Naive B cell (primary cell): ENCODE results near the gene ACADM. TPM values are rescaled to one million over a fixed set of nuclear protein-coding genes. Genes with fewer than 3 reads are reported as not detected.
"Not testable (repeated sequence)": the region's sequence is repeated elsewhere in the genome, so short reads cannot be mapped to it uniquely, and the experiment has no call there.

Source experiments
- ATAC-seq, 2 donors: fragments of 150-1000 bp; cut with Tn5 transposase; 2 replicates each; pipeline ENCODE4 v1.10.0; 2021; ENCODE audit warnings: low read depth in 2 of 2, mild to moderate bottlenecking in 2 of 2, moderate library complexity in 2 of 2
- DNase-seq: peaks from one replicate; pipeline ENCODE4 v3.0.0; 2022
- H3K27ac Mint-ChIP-seq, 6 donors: one replicate each; pipeline ENCODE4 v1.8.0; 2020 to 2022; ENCODE audit warnings: mild to moderate bottlenecking in 6 of 6, mixed read lengths in 6 of 6, moderate library complexity in 5 of 6, inconsistent platforms in 2 of 6
- H3K27me3 Mint-ChIP-seq, 3 donors: one replicate each; pipeline ENCODE4 v1.8.0; 2021 to 2022; ENCODE audit warnings: mixed read lengths in 3 of 3, mild to moderate bottlenecking in 1 of 3
- H3K36me3 Mint-ChIP-seq, 2 donors: one replicate each; pipeline ENCODE4 v1.8.0; 2020 to 2022; ENCODE audit warnings: mixed read lengths in 2 of 2, inconsistent platforms in 1 of 2, mild to moderate bottlenecking in 1 of 2
- H3K4me1 Mint-ChIP-seq, 3 donors: one replicate each; pipeline ENCODE4 v1.8.0; 2020 to 2022; ENCODE audit warnings: mixed read lengths in 3 of 3, inconsistent platforms in 1 of 3, mild to moderate bottlenecking in 1 of 3, moderate library complexity in 1 of 3
- H3K4me3 Mint-ChIP-seq, 8 donors: one replicate each; pipeline ENCODE4 v1.8.0; 2020 to 2022; ENCODE audit warnings: mild to moderate bottlenecking in 8 of 8, mixed read lengths in 8 of 8, moderate library complexity in 8 of 8, inconsistent platforms in 2 of 8
- H3K9me3 Mint-ChIP-seq, 7 donors: one replicate each; pipeline ENCODE4 v1.8.0; 2020 to 2022; ENCODE audit warnings: mixed read lengths in 7 of 7, mild to moderate bottlenecking in 5 of 7, inconsistent platforms in 2 of 7, moderate library complexity in 1 of 7
- polyA plus RNA-seq, 6 donors: library from polyadenylated mRNA; unstranded; fragments of 300-500 nt; fragmentation: Illumina TruSeq; gene quantifications; one replicate each; pipeline ENCODE4 v1.2.3, GENCODE V29; 2021; ENCODE audit warnings: low read depth in 6 of 6

ACADM gene
- polyA plus RNA-seq, 6 donors from 2014 or later: 58.5 to 89.4 (median 72.7) TPM

- H3K4me1 Mint-ChIP-seq: peaks cover 31 to 70% (median 43%) of the 10 kb centered on the region in 3 donors
These were observed 62.5 kb downstream of the ACADM start for GRCh38 chr1:75786901-75787493.

GRCh38 chr1:75787524-75787923 is 63.0 kb downstream of the ACADM start:
- DNase-seq: no peak
- ATAC-seq: no peak
- Mint-ChIP-seq H3K36me3 (peaks cover 11 to 20% of the 10 kb centered on the region in 2 donors), H3K4me3 (peak overlapping the region; percentile 91 to 100 (median 97)), H3K4me1 (peaks cover 31 to 70% (median 43%) of the 10 kb centered on the region in 3 donors), H3K27ac (peak overlapping the region in 5 of 6 donors; percentile 2 to 98 (median 41)), H3K27me3 (no peaks in the 10 kb centered on the region), H3K9me3 (peaks cover 0 to 2% (median 0%) of the 10 kb centered on the region in 7 donors)

More at GRCh38 chr1:75786901-75787493, 62.5 kb downstream of the ACADM start:
- ATAC-seq: no peak
- H3K27ac Mint-ChIP-seq: peak overlapping the region; percentile 94 to 98 (median 96)
- H3K27me3 Mint-ChIP-seq: no peaks in the 10 kb centered on the region
- peaks cover 0 to 2% (median 0%) of the 10 kb centered on the region in 7 donors for H3K9me3 Mint-ChIP-seq
- peaks cover 10 to 20% of the 10 kb centered on the region in 2 donors for H3K36me3 Mint-ChIP-seq
- H3K4me3 Mint-ChIP-seq: peak overlapping the region; percentile 91 to 100 (median 97)
- no peak for DNase-seq

- no peak overlapping the region for H3K4me3 Mint-ChIP-seq
- DNase-seq (no peak), ATAC-seq (no peak)
- H3K27me3 Mint-ChIP-seq: no peaks in the 10 kb centered on the region
- H3K9me3 Mint-ChIP-seq: no peaks in the 10 kb centered on the region
- peaks cover 11 to 30% of the 10 kb centered on the region in 2 donors for H3K36me3 Mint-ChIP-seq
- H3K27ac Mint-ChIP-seq: peak overlapping the region in 1 of 6 donors; percentile 94
- peaks cover 36 to 66% (median 43%) of the 10 kb centered on the region in 3 donors for H3K4me1 Mint-ChIP-seq
These were observed 65.5 kb downstream of the ACADM start for GRCh38 chr1:75789988-75790387.

- Mint-ChIP-seq H3K4me1 (peaks cover 32 to 57% (median 36%) of the 10 kb centered on the region in 3 donors), H3K4me3 (peak overlapping the region in 2 of 8 donors; percentile 15 to 51), H3K36me3 (peaks cover 15 to 30% of the 10 kb centered on the region in 2 donors)
These were observed 66.5 kb downstream of the ACADM start for GRCh38 chr1:75791022-75791421.

GRCh38 chr1:75792091-75792490 is 67.6 kb downstream of the ACADM start:
- Mint-ChIP-seq H3K9me3 (no peaks in the 10 kb centered on the region), H3K4me1 (peaks cover 26 to 51% (median 31%) of the 10 kb centered on the region in 3 donors), H3K27me3 (no peaks in the 10 kb centered on the region), H3K4me3 (no peak overlapping the region), H3K27ac (peak overlapping the region in 1 of 6 donors; percentile 36), H3K36me3 (peaks cover 20 to 30% of the 10 kb centered on the region in 2 donors)
- ATAC-seq (no peak), DNase-seq (no peak)

More at GRCh38 chr1:75791022-75791421, 66.5 kb downstream of the ACADM start:
- peak overlapping the region in 3 of 6 donors; percentile 16 to 78 (median 36) for H3K27ac Mint-ChIP-seq
- no peak for ATAC-seq
- no peaks in the 10 kb centered on the region for H3K27me3 Mint-ChIP-seq
- H3K9me3 Mint-ChIP-seq: no peaks in the 10 kb centered on the region
- DNase-seq: no peak

GRCh38 chr1:75794382-75794781 is 69.9 kb downstream of the ACADM start:
- no peaks in the 10 kb centered on the region for H3K27me3 Mint-ChIP-seq
- H3K4me1 Mint-ChIP-seq: peaks cover 8 to 29% (median 11%) of the 10 kb centered on the region in 3 donors
- H3K4me3 Mint-ChIP-seq: no peak overlapping the region
- H3K27ac Mint-ChIP-seq: no peak overlapping the region
- DNase-seq (no peak), ATAC-seq (no peak)
- peaks cover 20 to 28% of the 10 kb centered on the region in 2 donors for H3K36me3 Mint-ChIP-seq
- H3K9me3 Mint-ChIP-seq: no peaks in the 10 kb centered on the region

- no peak for ATAC-seq
- Mint-ChIP-seq H3K9me3 (no peaks in the 10 kb centered on the region), H3K27ac (no peak overlapping the region), H3K27me3 (no peaks in the 10 kb centered on the region), H3K4me3 (no peak overlapping the region), H3K36me3 (peaks cover 20 to 26% of the 10 kb centered on the region in 2 donors), H3K4me1 (peaks cover 0 to 15% (median 14%) of the 10 kb centered on the region in 3 donors)
- no peak for DNase-seq
These were observed 71.2 kb downstream of the ACADM start for GRCh38 chr1:75795703-75796193.

GRCh38 chr1:75796376-75797272 is 72.1 kb downstream of the ACADM start, which contains the start of gene MSH4:
TSS of gene MSH4 (plus strand) at chr1:75796882. CDS start at chr1:75796986, 104 bp downstream.
- Mint-ChIP-seq H3K27me3 (no peaks in the 10 kb centered on the region), H3K4me3 (no peak within 1 kb of the TSS), H3K27ac (peak within 1 kb of the TSS in 3 of 6 donors; percentile 17 to 43 (median 28)), H3K36me3 (peaks cover 14 to 19% of the 10 kb centered on the region in 2 donors), H3K9me3 (no peaks in the 10 kb centered on the region), H3K4me1 (peaks cover 0 to 14% (median 6%) of the 10 kb centered on the region in 3 donors)
- DNase-seq (no peak), ATAC-seq (no peak)

- Mint-ChIP-seq H3K36me3 (peaks cover 9 to 16% of the 10 kb centered on the region in 2 donors), H3K4me3 (no peak overlapping the region)
- no peak for ATAC-seq
These were observed 72.7 kb downstream of the ACADM start for GRCh38 chr1:75797273-75797588.

GRCh38 chr1:75797606-75798216 is 73.2 kb downstream of the ACADM start:
- DNase-seq: no peak
- Mint-ChIP-seq H3K4me1 (peaks cover 4 to 19% (median 6%) of the 10 kb centered on the region in 3 donors), H3K27ac (peak overlapping the region in 2 of 6 donors; percentile 8 to 66), H3K27me3 (no peaks in the 10 kb centered on the region), H3K9me3 (no peaks in the 10 kb centered on the region), H3K36me3 (peaks cover 9 to 16% of the 10 kb centered on the region in 2 donors), H3K4me3 (no peak overlapping the region)
- no peak for ATAC-seq

More at GRCh38 chr1:75797273-75797588, 72.7 kb downstream of the ACADM start:
- H3K27ac Mint-ChIP-seq: peak overlapping the region in 1 of 6 donors; percentile 28
- H3K9me3 Mint-ChIP-seq: no peaks in the 10 kb centered on the region
- no peaks in the 10 kb centered on the region for H3K27me3 Mint-ChIP-seq
- peaks cover 4 to 17% (median 4%) of the 10 kb centered on the region in 3 donors for H3K4me1 Mint-ChIP-seq
- no peak for DNase-seq

GRCh38 chr1:75801480-75801879 is 77.0 kb downstream of the ACADM start:
- not testable (repeated sequence) for ATAC-seq, H3K9me3 Mint-ChIP-seq, H3K36me3 Mint-ChIP-seq, H3K27me3 Mint-ChIP-seq, DNase-seq, H3K4me3 Mint-ChIP-seq
- H3K27ac Mint-ChIP-seq: peak overlapping the region in 1 of 6 donors; percentile 52
- H3K4me1 Mint-ChIP-seq: peaks cover 0 to 14% (median 6%) of the 10 kb centered on the region in 3 donors

- no peak overlapping the region for H3K27ac Mint-ChIP-seq
These were observed 84.4 kb downstream of the ACADM start for GRCh38 chr1:75808921-75809320.

GRCh38 chr1:75810113-75810512 is 85.6 kb downstream of the ACADM start:
- H3K27me3 Mint-ChIP-seq, ATAC-seq, H3K27ac Mint-ChIP-seq, DNase-seq, H3K4me3 Mint-ChIP-seq, H3K4me1 Mint-ChIP-seq, H3K9me3 Mint-ChIP-seq: not testable (repeated sequence)
- peaks cover 8 to 13% of the 10 kb centered on the region in 2 donors for H3K36me3 Mint-ChIP-seq

More at GRCh38 chr1:75808921-75809320, 84.4 kb downstream of the ACADM start:
- Mint-ChIP-seq H3K9me3 (no peaks in the 10 kb centered on the region), H3K4me3 (no peak overlapping the region), H3K36me3 (peaks cover 8 to 12% of the 10 kb centered on the region in 2 donors), H3K27me3 (no peaks in the 10 kb centered on the region), H3K4me1 (no peaks in the 10 kb centered on the region)
- DNase-seq (no peak), ATAC-seq (no peak)
